Activated CD8-positive, alpha-beta memory T cell treated with anti-CD3 and anti-CD28 coated beads, Interleukin-2, amount 50 U/mL, for 1 hour (primary cell): ENCODE measurements around the gene PKHD1.

Source experiments
- DNase-seq: peaks from one replicate; pipeline ENCODE4 v3.0.0-alpha.2; 2020; ENCODE audit errors: extremely low read depth

The PKHD1 gene

DNA sequence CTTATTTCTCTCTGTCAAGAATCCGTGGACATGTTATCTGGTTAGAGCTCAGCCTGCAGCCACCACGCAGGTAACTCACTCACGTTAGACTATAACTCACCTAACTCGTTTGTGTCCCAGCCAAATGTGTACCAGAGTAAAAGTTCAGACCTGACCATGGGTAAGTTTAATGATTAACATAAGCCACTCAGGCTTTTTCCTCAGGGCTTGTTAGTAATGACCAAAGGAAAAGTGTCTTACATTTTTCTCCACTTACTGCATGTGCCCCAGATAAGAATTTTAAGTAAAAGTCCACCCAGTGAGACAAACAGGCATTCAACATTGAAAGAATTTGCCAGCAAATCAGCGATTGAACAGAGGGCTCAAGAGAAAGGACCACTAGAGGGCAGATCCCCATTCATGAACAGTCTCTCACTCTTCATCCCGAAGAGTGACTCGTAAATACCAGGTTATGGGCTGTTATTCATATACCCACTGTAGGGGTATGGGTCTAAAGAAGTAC is at the start of gene PKHD1:
Gene PKHD1 (minus strand): TSS at position 116 of the 502 bp plus-strand sequence. CDS start 2,680 bp downstream, outside the sequence.
- no peak for DNase-seq

- no peak for DNase-seq
These were observed 49.6 kb upstream of the PKHD1 start for GRCh38 chr6:52136934-52137467.

- DNase-seq = no peak
These were observed 48.6 kb upstream of the PKHD1 start for GRCh38 chr6:52136055-52136454.

DNA sequence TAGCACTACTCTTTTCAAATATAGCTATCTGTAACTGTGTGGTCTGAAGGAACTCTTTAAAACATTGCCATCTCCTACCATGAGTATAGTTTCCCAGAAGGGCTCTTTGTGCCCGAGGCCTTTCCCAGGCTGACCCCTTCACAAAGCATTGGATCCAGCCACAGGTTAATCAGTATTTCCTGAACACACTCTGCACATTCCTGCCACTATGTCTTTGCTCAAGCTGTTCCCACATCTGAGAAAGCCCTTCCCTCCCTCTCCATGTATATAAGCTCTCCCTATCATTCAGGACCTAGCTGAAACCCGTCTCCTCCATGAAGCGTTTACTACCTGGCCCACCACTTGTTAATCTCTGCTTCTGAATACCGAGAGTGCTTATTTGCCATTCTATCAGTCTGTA is 47.8 kb upstream of the PKHD1 start:
- no peak for DNase-seq

- DNase-seq = no peak
These were observed 46.6 kb upstream of the PKHD1 start for GRCh38 chr6:52134011-52134410.

- DNase-seq = no peak
These were observed 45.9 kb upstream of the PKHD1 start for GRCh38 chr6:52133324-52133723.

DNA sequence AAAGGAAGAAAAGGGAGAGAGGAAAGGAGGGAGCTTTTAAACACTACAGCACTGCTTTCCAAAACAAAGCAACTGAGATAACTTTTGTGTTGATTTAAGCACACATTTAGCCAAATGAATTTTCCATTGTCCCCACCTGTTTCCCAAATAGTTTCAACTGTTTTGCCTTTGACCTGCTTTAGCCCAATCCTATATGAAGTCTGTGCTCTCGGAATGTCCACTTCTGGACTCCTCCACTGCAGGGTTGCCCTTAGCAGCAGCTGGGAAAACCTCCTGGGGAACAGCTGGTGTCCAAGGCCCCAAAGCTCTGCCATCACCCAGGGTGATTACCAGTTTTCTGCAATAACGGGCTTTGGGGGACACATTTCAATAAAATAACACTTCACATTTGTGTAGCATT is 44.9 kb upstream of the PKHD1 start:
- no peak for DNase-seq

- no peak for DNase-seq
These were observed 43.0 kb upstream of the PKHD1 start for GRCh38 chr6:52130440-52130839.

DNA sequence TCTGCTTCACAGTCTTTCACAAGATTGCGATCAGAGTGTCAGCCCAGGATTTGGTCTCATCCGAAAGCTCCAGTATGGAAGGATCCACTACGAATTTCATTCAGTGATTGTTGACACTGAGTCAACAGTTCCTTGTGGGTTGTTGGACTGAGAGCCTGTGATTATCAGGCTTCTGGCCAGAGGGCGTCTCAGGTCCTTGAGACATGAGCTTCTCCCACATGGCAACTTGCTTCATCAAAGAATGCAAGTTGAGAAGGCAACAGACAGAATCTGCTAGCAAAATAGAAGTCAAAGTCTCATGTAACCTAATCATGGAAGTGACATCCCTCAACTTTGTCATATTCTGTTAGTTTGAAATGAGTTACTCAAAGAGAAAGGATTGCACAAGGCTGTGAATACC is 40.5 kb upstream of the PKHD1 start:
- DNase-seq = no peak

- no peak for DNase-seq
These were observed 38.8 kb upstream of the PKHD1 start for GRCh38 chr6:52126231-52126630.

DNA sequence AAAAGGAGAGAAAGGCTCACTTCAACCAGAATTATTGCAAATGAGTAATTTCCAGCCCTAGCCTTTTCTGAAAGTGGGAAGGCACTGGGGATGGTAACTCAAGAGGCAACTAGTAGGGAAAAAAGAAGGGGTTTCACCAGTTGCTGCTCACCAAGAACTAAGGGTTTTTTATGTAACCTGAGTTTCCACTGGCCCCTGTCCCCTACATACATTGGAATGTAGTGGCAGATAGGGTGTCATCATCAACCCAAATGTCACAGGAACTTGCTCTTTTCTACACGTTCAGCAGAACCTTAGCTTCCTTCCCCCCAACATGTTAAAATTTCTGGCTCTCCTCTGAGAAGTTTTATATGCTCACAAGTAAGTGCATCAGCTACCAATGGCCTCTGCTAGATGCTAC is 38.2 kb upstream of the PKHD1 start:
- no peak for DNase-seq

GRCh38 chr6:52125139-52125538 is 37.7 kb upstream of the PKHD1 start:
- DNase-seq = no peak

GRCh38 chr6:52124126-52125121 is 37.0 kb upstream of the PKHD1 start:
- no peak for DNase-seq

- no peak for DNase-seq
These were observed 35.8 kb upstream of the PKHD1 start for GRCh38 chr6:52123251-52123650.

DNA sequence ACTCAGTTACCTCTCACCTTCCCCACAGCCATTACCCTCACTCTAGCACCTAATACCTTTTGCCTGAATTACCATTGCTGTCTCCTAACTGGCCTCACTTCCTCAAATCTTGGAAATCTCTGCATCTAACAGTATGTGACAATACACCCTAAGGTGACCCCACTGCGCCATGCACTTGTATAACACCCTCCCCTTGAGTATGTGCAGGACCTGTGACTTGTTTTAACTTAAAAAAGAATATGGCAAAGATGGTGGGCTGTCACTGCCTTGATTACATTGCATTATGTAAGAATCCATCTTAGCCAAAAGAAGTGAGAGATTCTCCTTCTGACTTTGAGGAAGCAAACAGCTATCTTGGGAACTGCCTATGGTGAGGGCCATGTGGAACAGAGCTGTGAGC is 29.9 kb upstream of the PKHD1 start:
- DNase-seq = no peak

- no peak for DNase-seq
These were observed 29.2 kb upstream of the PKHD1 start for GRCh38 chr6:52116605-52116948.

DNA sequence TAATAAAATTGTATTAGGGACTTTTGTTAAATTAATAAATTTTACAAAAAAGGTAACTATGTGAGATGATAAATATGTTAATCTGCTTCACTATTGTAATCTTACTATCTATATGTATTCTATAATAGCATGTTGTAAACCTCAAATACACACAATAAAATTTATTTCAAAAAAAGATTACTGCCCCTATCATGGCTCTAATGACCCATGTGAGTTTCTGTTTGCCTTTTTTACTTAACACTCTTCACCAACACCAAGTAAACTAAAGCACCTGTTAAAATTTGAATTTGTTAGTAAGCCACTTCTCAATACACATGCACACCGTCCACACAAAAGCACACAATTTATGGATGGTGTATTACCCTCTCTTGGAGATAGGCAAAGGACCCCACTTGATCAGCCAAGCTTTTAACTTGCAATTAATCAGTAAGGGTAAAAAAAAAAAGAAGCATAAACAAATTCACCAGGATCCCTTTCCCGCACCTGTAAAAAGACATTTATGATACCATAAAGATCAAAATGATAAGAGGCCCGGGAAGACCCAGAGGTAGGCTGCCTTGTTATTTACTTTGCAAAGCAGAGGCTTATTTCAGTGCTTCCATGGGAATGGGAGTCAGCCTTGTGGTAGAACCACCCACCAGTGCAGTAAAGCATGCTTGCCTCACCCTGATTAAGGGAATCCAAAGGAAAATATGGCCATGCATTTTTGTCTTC is 28.6 kb upstream of the PKHD1 start:
- DNase-seq = no peak

- no peak for DNase-seq
These were observed 27.8 kb upstream of the PKHD1 start for GRCh38 chr6:52115145-52115741.

- DNase-seq = no peak
These were observed 21.8 kb upstream of the PKHD1 start for GRCh38 chr6:52109171-52109571.

DNA sequence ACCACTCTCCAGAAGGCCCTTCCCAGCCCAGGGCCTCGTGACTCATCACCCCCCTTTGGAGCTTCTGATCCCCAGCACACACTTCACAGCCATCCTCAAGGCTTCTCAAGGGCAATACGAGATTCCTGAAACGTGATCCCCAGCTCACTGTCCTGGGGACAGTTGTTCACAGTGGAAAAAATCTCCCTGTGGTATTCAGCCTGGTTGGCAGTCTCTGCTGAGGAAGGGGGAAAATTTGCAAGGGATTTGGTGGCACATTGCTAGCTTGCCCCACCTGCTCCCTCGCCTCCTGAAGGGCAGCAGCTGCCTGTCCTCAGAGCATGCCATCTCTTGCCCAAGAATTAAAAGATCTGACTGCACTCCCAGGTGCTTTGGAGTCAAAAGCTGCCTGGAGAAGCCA is 20.7 kb upstream of the PKHD1 start:
- DNase-seq = no peak

DNA sequence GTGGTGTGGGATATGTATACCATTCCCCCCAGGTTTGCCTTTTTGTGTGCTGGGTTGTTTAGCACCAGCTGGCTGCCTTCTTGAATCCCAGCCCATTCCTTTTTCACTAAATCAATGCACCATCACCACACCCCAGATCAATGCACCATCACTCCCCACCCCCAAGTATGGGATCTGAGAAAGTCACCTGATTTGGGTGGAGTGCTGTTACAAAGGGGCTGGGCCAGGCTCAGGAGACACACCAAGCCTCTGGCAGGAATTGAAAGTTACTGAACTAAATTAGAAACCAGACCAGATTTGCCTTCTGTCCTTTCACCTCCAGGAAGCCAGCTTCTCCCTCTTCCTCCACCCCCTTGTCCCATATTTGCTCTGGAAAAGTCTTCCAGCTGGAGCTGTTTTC is 19.6 kb upstream of the PKHD1 start:
- DNase-seq = no peak

DNA sequence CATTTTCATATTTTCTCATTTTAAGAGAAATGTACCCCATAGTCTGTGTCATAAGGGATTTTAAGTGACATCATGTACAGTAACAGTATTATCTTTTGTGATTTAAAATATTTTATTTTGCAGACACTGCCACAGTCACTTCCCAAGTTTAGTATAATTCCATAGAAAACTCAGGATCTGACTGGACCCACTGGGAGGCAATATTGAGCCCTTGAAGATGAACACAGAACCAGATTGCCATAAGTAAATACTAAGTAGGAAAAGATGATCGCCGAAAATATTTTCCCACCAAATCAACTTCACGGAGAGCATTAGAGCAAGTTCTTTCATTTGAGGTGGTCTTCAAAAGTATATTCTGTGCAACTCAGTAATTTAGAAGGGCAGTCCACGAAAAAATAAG is 17.6 kb upstream of the PKHD1 start:
- no peak for DNase-seq
